Stimulated activated effector memory CD8-positive, alpha-beta T cell treated with anti-CD3 and anti-CD28 coated beads, Interleukin-12 subunit alpha, Interleukin-12 subunit beta, amount 100 ng/mL, for 72 hours (primary cell): ENCODE results near the gene WDCP.
"Not testable (repeated sequence)": the region's sequence is repeated elsewhere in the genome, so short reads cannot be mapped to it uniquely, and the experiment has no call there.

Source experiments
- ATAC-seq: fragments of 150-1000 bp; cut with Tn5 transposase; 2 replicates; pipeline ENCODE4 v1.10.0; 2021
- DNase-seq, 2 donors: peaks; one replicate each; pipeline ENCODE4 v3.0.0; 2021 to 2022; ENCODE audit warnings: low spot score in 2 of 2
- H3K27ac Mint-ChIP-seq: one replicate; pipeline ENCODE4 v1.8.0; 2022; ENCODE audit warnings: mild to moderate bottlenecking, mixed read lengths
- H3K36me3 Mint-ChIP-seq: one replicate; pipeline ENCODE4 v1.8.0; 2022; ENCODE audit warnings: mild to moderate bottlenecking, mixed read lengths
- H3K4me1 Mint-ChIP-seq: one replicate; pipeline ENCODE4 v1.8.0; 2022; ENCODE audit warnings: mixed read lengths
- H3K4me3 Mint-ChIP-seq: one replicate; pipeline ENCODE4 v1.8.0; 2022; ENCODE audit warnings: mild to moderate bottlenecking, mixed read lengths
- H3K9me3 Mint-ChIP-seq: one replicate; pipeline ENCODE4 v1.8.0; 2022; ENCODE audit warnings: mixed read lengths

The WDCP gene

GRCh38 chr2:24046599-24046929, 627 bp downstream of the WDCP start:
- Mint-ChIP-seq H3K4me3 (no peak overlapping the region), H3K9me3 (no peaks in the 10 kb centered on the region), H3K27ac (peak overlapping the region; percentile 95), H3K4me1 (peaks cover 33% of the 10 kb centered on the region), H3K36me3 (peaks cover 12% of the 10 kb centered on the region)
- no peak for ATAC-seq
- DNase-seq = no peak

DNA sequence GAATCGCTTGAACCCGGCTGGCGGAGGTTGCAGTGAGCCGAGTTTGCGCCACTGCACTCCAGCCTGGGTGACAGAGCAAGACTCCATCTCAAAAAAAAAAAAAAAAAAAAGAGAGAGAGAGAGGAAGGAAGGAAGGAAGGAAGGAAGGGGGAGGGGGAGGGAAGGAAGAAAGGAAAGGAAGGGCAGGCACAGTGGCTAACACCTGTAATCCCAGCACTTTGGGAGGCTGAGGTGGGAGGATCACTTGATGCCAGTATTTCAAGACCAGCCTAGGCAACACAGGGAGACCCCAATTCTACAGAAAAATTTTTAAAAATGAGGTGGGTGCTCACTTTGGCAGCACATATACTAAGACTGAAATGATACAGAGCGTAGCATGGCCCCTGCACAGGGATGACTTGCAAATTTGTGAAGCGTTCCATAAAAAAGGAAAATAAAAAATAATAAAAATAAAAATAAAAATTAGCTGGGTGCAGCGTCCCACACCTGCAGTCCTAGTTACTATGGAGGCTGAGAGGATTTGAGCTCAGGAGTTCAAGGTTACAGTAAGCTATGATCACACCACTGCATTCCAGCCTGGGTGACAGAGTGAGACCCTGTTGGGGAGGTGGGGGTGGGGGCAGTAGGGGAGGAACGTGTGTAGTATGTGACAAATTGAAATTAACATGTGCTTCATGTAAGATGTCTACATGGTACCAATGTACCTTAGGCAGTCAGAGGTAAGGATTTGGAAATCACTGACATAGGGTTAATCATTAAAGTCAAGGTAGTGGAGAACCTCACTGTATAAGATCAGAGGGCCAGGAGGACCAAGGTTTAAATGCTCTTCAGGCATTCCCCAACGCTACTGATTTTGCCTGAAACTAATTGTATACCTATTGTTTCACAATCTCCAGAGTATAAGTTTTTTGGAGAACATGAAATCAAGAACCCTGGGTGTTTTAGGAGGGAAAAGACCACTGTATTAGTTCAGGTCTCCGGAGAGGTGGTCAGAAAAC, 1.4 kb downstream of the WDCP start:
- no peak for DNase-seq
- Mint-ChIP-seq H3K4me3 (no peak overlapping the region), H3K36me3 (peaks cover 12% of the 10 kb centered on the region), H3K4me1 (peaks cover 33% of the 10 kb centered on the region), H3K9me3 (no peaks in the 10 kb centered on the region), H3K27ac (no peak overlapping the region)
- ATAC-seq = no peak

GRCh38 chr2:24043133-24043532, 4.1 kb downstream of the WDCP start:
- H3K27ac Mint-ChIP-seq = peak overlapping the region; percentile 27
- not testable (repeated sequence) for DNase-seq, H3K9me3 Mint-ChIP-seq, ATAC-seq, H3K4me3 Mint-ChIP-seq
- H3K4me1 Mint-ChIP-seq = peaks cover 33% of the 10 kb centered on the region
- H3K36me3 Mint-ChIP-seq = peaks cover 28% of the 10 kb centered on the region

GRCh38 chr2:24040511-24040910, 6.7 kb downstream of the WDCP start:
- H3K9me3 Mint-ChIP-seq = no peaks in the 10 kb centered on the region
- ATAC-seq (no peak), DNase-seq (no peak)
- H3K36me3 Mint-ChIP-seq = peaks cover 42% of the 10 kb centered on the region
- no peak overlapping the region for H3K27ac Mint-ChIP-seq
- no peak overlapping the region for H3K4me3 Mint-ChIP-seq
- H3K4me1 Mint-ChIP-seq = peaks cover 19% of the 10 kb centered on the region

- Mint-ChIP-seq H3K4me1 (peaks cover 18% of the 10 kb centered on the region), H3K4me3 (no peak overlapping the region), H3K9me3 (no peaks in the 10 kb centered on the region), H3K27ac (no peak overlapping the region), H3K36me3 (peaks cover 42% of the 10 kb centered on the region)
- no peak for DNase-seq
- no peak for ATAC-seq
These were observed 8.2 kb downstream of the WDCP start for GRCh38 chr2:24038786-24039499.

DNA sequence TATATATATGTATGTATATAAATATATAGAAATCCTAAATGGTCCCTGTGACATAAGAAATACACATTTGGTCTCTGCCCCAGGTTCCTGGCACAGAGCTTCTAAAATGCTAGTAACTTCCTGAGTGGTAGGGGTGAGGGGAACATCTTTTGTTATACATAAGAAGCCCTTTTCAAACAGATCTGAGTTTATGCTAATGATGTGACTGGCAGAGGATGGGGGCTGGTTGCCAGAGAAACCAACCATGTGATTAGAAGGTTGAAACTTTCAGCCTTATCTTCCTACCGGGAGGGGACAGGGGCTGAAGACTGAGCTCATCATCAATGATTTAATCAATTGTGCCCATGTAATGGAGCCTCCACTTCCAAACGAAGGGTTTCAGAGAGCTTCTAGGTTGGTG, 21.0 kb downstream of the WDCP start:
- H3K4me1 Mint-ChIP-seq = peaks cover 9% of the 10 kb centered on the region
- H3K4me3 Mint-ChIP-seq = no peak overlapping the region
- ATAC-seq (no peak), DNase-seq (no peak)
- H3K36me3 Mint-ChIP-seq = peaks cover 55% of the 10 kb centered on the region
- H3K9me3 Mint-ChIP-seq = no peaks in the 10 kb centered on the region
- no peak overlapping the region for H3K27ac Mint-ChIP-seq

- Mint-ChIP-seq H3K27ac (peak overlapping the region; percentile 7), H3K4me3 (no peak overlapping the region), H3K9me3 (no peaks in the 10 kb centered on the region), H3K4me1 (peaks cover 9% of the 10 kb centered on the region), H3K36me3 (peaks cover 44% of the 10 kb centered on the region)
- ATAC-seq = no peak
- DNase-seq = no peak
These were observed 22.1 kb downstream of the WDCP start for GRCh38 chr2:24024996-24025663.

- Mint-ChIP-seq H3K36me3 (peaks cover 33% of the 10 kb centered on the region), H3K4me3 (no peak overlapping the region), H3K9me3 (no peaks in the 10 kb centered on the region), H3K27ac (peak overlapping the region; percentile 7), H3K4me1 (peaks cover 9% of the 10 kb centered on the region)
- ATAC-seq (no peak), DNase-seq (no peak)
These were observed 23.2 kb downstream of the WDCP start for GRCh38 chr2:24024018-24024417.

DNA sequence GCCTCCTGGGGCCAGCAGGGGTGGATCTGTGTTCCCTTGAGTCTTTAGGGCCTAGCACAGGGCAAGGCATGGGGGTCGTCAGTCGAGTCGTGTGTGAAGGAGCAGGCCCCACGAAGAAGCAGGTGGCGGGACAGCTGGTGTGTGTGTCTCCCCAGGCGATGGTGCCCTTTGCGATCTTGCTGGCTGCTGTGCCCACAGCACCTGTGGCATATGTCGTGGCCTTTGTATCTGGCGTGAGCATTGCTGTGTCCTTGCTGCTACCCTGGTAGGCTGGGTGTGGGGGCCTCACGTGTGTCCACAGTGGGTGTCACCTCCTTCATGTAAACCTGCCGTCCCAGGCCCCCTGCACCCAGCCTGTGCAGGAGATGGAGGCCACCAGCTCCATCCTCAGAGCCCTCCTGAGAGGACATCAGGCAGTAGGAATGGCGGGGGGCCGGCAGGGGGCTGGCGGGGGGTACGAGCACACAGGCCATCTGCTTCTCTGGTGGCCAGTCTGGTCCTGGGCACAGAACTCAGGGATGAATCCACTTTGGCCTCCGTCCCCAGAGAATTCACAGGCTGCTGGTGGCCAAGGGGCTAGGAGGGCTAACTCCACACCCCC, 24.1 kb downstream of the WDCP start:
- Mint-ChIP-seq H3K36me3 (peaks cover 23% of the 10 kb centered on the region), H3K27ac (no peak overlapping the region), H3K4me3 (no peak overlapping the region), H3K9me3 (no peaks in the 10 kb centered on the region), H3K4me1 (peaks cover 9% of the 10 kb centered on the region)
- DNase-seq = no peak
- no peak for ATAC-seq

DNA sequence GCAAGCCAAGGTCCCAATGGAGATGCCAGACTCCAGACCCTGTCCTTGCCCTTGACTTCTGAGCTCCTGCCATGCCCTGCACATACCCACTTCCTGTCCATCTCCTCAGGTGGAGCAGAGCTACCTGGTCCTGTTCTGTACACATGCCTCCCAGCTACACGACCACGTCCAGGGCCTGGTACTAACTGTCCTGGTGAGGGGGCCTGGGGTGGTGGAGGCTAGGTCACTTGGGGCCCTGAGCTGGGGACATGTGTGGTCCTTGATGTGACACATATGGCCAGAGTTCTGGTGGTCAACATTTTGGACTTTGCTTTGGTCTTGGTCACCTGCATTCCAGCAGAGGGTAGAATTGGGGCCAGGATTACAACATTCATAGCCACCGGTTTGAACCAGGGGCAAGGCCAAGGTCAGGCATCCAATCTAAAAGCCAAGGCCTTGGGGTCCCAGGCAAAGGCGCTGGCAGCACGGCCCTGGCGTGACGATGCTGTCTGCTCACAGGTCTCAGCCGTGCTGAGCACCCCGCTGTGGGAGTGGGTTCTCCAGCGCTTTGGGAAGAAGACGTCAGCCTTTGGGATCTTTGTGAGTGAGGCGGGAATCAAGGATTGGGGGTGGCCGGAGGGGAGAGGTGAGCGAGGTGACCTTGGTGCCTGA, 24.7 kb downstream of the WDCP start:
- Mint-ChIP-seq H3K4me1 (peaks cover 9% of the 10 kb centered on the region), H3K9me3 (no peaks in the 10 kb centered on the region), H3K27ac (peak overlapping the region; percentile 50), H3K36me3 (peaks cover 17% of the 10 kb centered on the region), H3K4me3 (no peak overlapping the region)
- ATAC-seq (no peak), DNase-seq (no peak)

GRCh38 chr2:24021122-24021998, 25.8 kb downstream of the WDCP start:
- no peak overlapping the region for H3K27ac Mint-ChIP-seq
- no peak for DNase-seq
- H3K9me3 Mint-ChIP-seq = no peaks in the 10 kb centered on the region
- peak; percentile 62 for ATAC-seq
- H3K4me1 Mint-ChIP-seq = peaks cover 9% of the 10 kb centered on the region
- H3K4me3 Mint-ChIP-seq = no peak overlapping the region
- peaks cover 8% of the 10 kb centered on the region for H3K36me3 Mint-ChIP-seq

GRCh38 chr2:24020244-24020643, 26.9 kb downstream of the WDCP start:
- peaks cover 7% of the 10 kb centered on the region for H3K36me3 Mint-ChIP-seq

GRCh38 chr2:24019729-24020128, 27.5 kb downstream of the WDCP start:
- DNase-seq (no peak), ATAC-seq (no peak)
- Mint-ChIP-seq H3K27ac (no peak overlapping the region), H3K36me3 (peaks cover 2% of the 10 kb centered on the region), H3K4me3 (no peak overlapping the region), H3K9me3 (no peaks in the 10 kb centered on the region), H3K4me1 (peaks cover 5% of the 10 kb centered on the region)

More at GRCh38 chr2:24020244-24020643, 26.9 kb downstream of the WDCP start:
- H3K9me3 Mint-ChIP-seq = no peaks in the 10 kb centered on the region
- no peak overlapping the region for H3K4me3 Mint-ChIP-seq
- H3K4me1 Mint-ChIP-seq = peaks cover 9% of the 10 kb centered on the region
- ATAC-seq (no peak), DNase-seq (no peak)
- H3K27ac Mint-ChIP-seq = no peak overlapping the region

DNA sequence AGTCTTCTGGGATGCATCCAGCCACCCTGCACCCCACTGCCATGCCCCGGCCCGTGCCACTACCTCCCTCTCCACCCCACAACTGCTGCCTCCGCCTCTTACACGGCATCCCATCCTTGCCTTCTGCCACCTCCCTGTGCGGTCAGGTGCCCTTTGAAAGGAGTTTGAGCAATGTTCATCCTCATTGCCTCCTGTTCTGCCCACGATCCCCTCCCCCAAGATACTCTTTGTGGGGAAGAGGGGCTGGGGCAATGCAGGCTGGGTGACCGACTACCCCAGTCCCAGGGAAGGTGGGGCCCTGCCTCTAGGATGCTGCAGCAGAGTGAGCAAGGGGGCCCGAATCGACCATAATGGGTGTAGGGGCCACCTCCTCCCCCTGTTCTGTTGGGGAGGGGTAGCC, 28.9 kb downstream of the WDCP start:
- ATAC-seq (no peak), DNase-seq (no peak)
- Mint-ChIP-seq H3K4me1 (no peaks in the 10 kb centered on the region), H3K9me3 (no peaks in the 10 kb centered on the region), H3K27ac (no peak overlapping the region), H3K4me3 (no peak overlapping the region), H3K36me3 (no peaks in the 10 kb centered on the region)
